Mucosa of stomach (tissue), 1 donor: Measurements from ENCODE around the gene ZNF362.

Experiments used
- H3K27me3 ChIP-seq: one replicate; pipeline ENCODE4 v1.7.0; 2013; ENCODE audit warnings: mild to moderate bottlenecking, low read length; ENCODE audit not compliant: control insufficient read depth, insufficient read depth
- H3K36me3 ChIP-seq: one replicate; pipeline ENCODE4 v1.7.0; 2013; ENCODE audit warnings: low read length; ENCODE audit not compliant: control insufficient read depth, insufficient read depth
- H3K4me1 ChIP-seq: one replicate; pipeline ENCODE4 v1.7.0; 2013; ENCODE audit warnings: mild to moderate bottlenecking, low read length; ENCODE audit not compliant: control insufficient read depth, insufficient read depth
- H3K4me3 ChIP-seq: one replicate; pipeline ENCODE4 v1.7.0; 2013; ENCODE audit warnings: low read length
- H3K9ac ChIP-seq: one replicate; pipeline ENCODE4 v1.7.0; 2013; ENCODE audit warnings: mild to moderate bottlenecking, low read length, moderate library complexity
- H3K9me3 ChIP-seq: one replicate; pipeline ENCODE4 v1.7.0; 2013; ENCODE audit warnings: mild to moderate bottlenecking, low read length, moderate library complexity; ENCODE audit not compliant: control insufficient read depth
- donor health status: Pancreatic carcinoma.

Gene ZNF362, protein sequence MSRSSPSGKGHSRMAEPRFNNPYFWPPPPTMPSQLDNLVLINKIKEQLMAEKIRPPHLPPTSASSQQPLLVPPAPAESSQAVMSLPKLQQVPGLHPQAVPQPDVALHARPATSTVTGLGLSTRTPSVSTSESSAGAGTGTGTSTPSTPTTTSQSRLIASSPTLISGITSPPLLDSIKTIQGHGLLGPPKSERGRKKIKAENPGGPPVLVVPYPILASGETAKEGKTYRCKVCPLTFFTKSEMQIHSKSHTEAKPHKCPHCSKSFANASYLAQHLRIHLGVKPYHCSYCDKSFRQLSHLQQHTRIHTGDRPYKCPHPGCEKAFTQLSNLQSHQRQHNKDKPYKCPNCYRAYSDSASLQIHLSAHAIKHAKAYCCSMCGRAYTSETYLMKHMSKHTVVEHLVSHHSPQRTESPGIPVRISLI

DNA sequence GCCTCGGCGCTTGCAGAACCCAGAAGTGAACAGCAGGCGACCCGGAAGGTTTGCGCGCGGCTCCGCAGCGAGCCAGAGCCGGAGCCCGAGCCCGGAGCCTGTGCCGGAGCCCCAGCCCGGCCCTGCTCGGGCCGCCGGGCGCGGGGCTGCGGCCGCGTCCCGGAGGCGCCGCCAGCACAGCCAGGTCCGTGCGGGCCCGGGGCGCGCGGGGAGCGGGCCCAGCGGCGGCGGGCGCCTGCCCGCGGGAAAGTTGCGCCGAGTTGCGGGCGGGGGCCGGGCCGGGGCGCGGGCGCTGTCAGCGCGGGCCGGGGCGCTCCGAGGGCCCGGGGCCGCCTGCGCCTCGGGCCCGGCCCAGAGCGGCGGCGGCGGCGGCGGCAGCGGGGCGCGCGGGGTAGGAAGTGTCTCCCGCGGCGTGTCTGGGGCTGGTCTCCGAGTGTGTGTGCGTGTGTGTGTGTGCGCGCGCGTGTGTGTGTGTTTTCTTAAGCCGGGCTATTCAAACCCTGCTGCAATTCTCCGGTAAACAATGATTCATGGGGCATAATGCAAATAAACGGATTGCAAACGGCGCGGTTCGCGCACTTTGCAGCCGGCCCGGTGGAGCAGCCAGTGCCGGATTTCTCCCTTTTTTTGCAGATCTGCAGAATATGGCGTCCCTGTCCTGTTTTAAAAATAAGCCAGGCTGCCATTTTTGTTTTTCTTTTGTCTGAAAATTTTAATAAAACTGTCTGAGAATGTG is at the start of gene ZNF362:
ZNF362 (plus strand) TSS at position 22 of the 736 bp plus-strand sequence. CDS start 14,083 bp downstream, outside the sequence.
- Histone ChIP-seq H3K27me3 (peaks cover 2% of the 10 kb centered on the region), H3K9ac (peak within 1 kb of the TSS; percentile 88), H3K36me3 (no peaks in the 10 kb centered on the region), H3K4me3 (peak within 1 kb of the TSS; percentile 51), H3K9me3 (no peaks in the 10 kb centered on the region), H3K4me1 (peaks cover 38% of the 10 kb centered on the region)

DNA sequence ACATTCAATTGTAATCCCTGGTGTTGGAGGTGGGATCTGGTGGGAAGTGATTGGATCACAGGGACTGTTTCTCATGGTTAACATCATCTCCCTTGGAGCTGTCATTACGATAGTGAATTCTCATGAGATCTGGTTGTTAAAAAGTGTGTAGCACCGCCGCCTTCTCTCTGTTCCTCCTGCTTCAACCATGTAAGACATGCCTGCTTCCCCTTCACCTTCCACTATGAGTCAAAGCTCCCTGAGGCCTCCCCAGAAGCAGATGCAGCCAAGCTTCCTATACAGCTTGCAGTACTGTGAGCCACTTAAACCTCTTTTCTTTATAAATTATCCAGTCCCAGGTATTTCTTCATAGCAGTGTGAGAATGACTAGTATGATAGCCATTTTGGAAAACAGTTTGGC is 44.3 kb upstream of the ZNF362 start:
- Histone ChIP-seq H3K4me3 (no peak overlapping the region), H3K4me1 (no peaks in the 10 kb centered on the region), H3K36me3 (no peaks in the 10 kb centered on the region), H3K27me3 (no peaks in the 10 kb centered on the region), H3K9ac (no peak overlapping the region), H3K9me3 (no peaks in the 10 kb centered on the region)

DNA sequence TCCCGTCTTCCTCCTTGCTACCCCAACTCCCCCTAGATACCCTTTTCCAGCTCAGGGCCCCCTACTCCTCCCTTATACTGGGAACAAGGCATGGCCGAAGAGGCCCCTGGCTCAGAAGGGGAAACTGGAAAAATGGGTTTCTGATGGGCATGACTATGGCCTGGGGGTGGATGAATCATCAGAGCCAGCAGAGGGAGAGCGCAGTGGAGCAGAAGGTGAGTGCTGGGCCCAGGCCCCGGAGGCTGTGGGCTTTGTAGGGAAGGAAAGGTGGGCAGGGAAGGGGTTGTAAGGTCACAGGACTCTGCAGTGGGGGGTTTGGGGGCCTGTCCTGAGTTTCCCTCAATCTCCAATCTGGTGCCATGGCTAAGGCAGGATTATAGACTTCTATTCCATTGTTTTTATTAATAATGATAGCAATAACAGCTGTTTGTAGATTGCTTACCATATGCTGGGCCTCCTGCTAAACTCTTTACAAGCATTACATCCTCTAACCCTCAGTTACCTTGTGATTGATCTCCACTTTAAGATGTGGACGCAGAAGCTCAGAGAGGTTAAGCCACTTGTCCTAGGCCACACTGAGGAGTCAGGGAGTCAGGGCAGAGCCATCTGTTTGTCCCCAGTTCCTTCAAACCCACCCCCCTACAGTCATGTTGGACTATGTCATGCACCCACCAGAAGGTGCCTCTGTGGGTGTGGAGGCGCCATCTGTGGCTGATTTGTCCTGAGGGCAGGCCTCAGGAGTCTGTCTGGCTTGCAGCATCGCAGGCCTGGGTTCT is 36.2 kb upstream of the ZNF362 start:
- Histone ChIP-seq H3K9me3 (no peaks in the 10 kb centered on the region), H3K4me1 (peaks cover 20% of the 10 kb centered on the region), H3K4me3 (no peak overlapping the region), H3K27me3 (no peaks in the 10 kb centered on the region), H3K36me3 (no peaks in the 10 kb centered on the region), H3K9ac (no peak overlapping the region)

- Histone ChIP-seq H3K9ac (no peak overlapping the region), H3K4me1 (peaks cover 20% of the 10 kb centered on the region), H3K36me3 (no peaks in the 10 kb centered on the region), H3K4me3 (no peak overlapping the region), H3K27me3 (no peaks in the 10 kb centered on the region), H3K9me3 (no peaks in the 10 kb centered on the region)
Measured at GRCh38 chr1:33220676-33221384, 35.5 kb upstream of the ZNF362 start.

GRCh38 chr1:33221385-33221758 is 34.9 kb upstream of the ZNF362 start:
- peaks cover 20% of the 10 kb centered on the region for H3K4me1 ChIP-seq
- H3K4me3 ChIP-seq: no peak overlapping the region

GRCh38 chr1:33222381-33222780 is 33.9 kb upstream of the ZNF362 start:
- Histone ChIP-seq H3K4me3 (no peak overlapping the region), H3K27me3 (no peaks in the 10 kb centered on the region), H3K9ac (no peak overlapping the region), H3K4me1 (peaks cover 20% of the 10 kb centered on the region), H3K9me3 (no peaks in the 10 kb centered on the region), H3K36me3 (no peaks in the 10 kb centered on the region)

More at GRCh38 chr1:33221385-33221758, 34.9 kb upstream of the ZNF362 start:
- Histone ChIP-seq H3K36me3 (no peaks in the 10 kb centered on the region), H3K9ac (no peak overlapping the region), H3K27me3 (no peaks in the 10 kb centered on the region), H3K9me3 (no peaks in the 10 kb centered on the region)

GRCh38 chr1:33224166-33224707 is 32.1 kb upstream of the ZNF362 start:
- Histone ChIP-seq H3K36me3 (no peaks in the 10 kb centered on the region), H3K4me3 (no peak overlapping the region), H3K27me3 (no peaks in the 10 kb centered on the region), H3K4me1 (peaks cover 20% of the 10 kb centered on the region), H3K9ac (no peak overlapping the region), H3K9me3 (no peaks in the 10 kb centered on the region)

DNA sequence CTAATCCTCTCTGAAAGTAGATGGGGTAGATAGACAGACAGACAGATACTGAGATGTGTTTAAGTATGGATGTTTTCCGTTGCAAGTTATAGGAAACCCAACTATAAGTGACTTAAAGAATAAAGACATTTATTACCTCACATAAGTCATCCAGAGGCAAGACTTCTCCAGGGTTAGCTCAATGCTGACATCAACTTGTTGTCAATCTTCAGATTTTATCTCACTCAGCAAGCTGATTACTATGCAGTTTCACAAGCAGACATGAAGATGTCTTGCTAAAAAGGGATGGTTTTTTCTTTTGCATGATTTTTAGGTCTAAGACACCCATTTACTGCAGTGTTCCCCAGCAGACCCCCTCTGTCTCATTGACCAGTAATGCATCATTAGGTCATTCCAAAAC is 30.7 kb upstream of the ZNF362 start:
- H3K9ac ChIP-seq: no peak overlapping the region
- no peaks in the 10 kb centered on the region for H3K36me3 ChIP-seq
- H3K4me1 ChIP-seq: peaks cover 15% of the 10 kb centered on the region
- H3K27me3 ChIP-seq: no peaks in the 10 kb centered on the region
- no peak overlapping the region for H3K4me3 ChIP-seq
- no peaks in the 10 kb centered on the region for H3K9me3 ChIP-seq

DNA sequence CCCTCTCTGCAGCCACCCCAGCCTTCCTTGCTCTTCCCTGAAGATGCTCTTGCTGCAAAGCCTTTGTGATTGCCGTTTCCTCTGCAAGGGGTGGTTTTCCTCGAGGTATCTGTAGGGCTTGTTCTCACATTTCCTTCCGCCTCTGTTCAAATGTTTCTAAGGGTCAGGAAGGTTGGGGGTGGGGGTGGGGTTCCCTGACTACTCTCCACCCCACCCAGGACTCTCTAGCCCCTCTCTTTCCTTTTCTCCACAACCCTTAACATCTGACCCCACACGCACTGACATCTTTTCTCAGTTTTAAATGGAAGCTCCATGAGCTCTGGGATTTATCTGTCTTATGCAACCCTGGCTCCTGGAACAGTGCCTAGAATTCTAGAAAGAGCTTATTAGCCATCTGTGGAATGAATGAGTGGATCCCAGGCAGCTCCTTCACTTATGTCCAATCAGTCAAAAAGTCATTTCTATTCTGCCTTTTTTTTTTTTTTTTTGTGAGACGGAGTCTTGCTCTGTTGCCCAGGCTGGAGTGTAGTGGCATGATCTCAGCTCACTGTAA is 27.3 kb upstream of the ZNF362 start:
- Histone ChIP-seq H3K27me3 (no peaks in the 10 kb centered on the region), H3K9me3 (no peaks in the 10 kb centered on the region), H3K9ac (no peak overlapping the region), H3K36me3 (no peaks in the 10 kb centered on the region), H3K4me1 (no peaks in the 10 kb centered on the region), H3K4me3 (no peak overlapping the region)

DNA sequence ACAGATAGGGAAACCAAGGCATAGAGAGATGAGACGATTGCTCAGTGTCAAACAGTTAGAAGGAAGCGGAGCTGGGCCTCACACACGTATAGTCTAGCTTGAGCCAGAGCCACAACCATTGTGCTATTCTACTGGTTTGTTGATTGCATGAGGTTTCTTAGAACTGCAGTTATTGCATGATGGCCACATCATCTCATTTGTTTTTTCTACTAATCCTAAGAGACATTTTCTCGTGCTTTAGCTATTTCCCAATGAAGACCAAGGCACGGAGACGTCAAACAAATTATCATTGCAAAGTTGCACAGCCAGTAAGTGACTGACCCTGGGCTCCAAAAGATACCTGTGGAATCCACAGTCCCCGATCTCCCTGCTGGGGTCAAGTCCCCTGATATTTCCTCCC is 25.1 kb upstream of the ZNF362 start:
- Histone ChIP-seq H3K27me3 (no peaks in the 10 kb centered on the region), H3K9ac (no peak overlapping the region), H3K9me3 (no peaks in the 10 kb centered on the region), H3K4me1 (no peaks in the 10 kb centered on the region), H3K36me3 (no peaks in the 10 kb centered on the region), H3K4me3 (no peak overlapping the region)

DNA sequence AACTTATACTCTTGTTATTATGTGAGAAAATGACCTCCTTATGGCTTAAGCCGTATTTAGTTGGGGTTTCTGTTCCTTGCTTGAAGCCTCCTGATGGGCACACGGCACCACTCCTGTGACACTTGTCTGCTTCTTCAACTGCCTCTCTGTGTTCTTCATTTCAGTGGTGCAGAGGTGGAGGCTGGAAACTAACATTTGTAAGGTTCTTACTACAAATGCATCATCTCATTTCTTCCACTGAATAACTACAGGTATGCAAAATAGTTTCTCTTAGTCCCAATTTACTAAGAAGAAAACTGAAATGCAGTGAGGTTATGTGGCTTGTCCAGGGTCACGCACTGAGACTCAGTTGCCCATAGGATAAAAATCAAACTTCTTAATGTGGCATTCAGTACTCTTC is 23.6 kb upstream of the ZNF362 start:
- no peaks in the 10 kb centered on the region for H3K9me3 ChIP-seq
- H3K4me1 ChIP-seq: no peaks in the 10 kb centered on the region
- H3K9ac ChIP-seq: no peak overlapping the region
- no peaks in the 10 kb centered on the region for H3K36me3 ChIP-seq
- no peak overlapping the region for H3K4me3 ChIP-seq
- no peaks in the 10 kb centered on the region for H3K27me3 ChIP-seq
